Measurements from ENCODE around the gene DDX46.

The DDX46 gene

GRCh38 chr5:134803821-134804220, 45.2 kb downstream of the DDX46 start:
- H3K4me3 ChIP-seq (ENCODE audit: low read depth, low read length): no peak overlapping the region
- TF ChIP-seq CTCF (IDR thresholded peaks at IDR 0.05; ENCODE audit: low read depth, low read length): no peak

GRCh38 chr5:134813407-134813806, 54.8 kb downstream of the DDX46 start:
- no peak overlapping the region for H3K4me3 ChIP-seq (ENCODE audit: low read depth, low read length)
- TF ChIP-seq CTCF (IDR thresholded peaks at IDR 0.05; ENCODE audit: low read depth, low read length): no peak

GRCh38 chr5:134813827-134814226, 55.2 kb downstream of the DDX46 start:
- H3K4me3 ChIP-seq (ENCODE audit: low read depth, low read length): no peak overlapping the region
- no peak for TF ChIP-seq CTCF (IDR thresholded peaks at IDR 0.05; ENCODE audit: low read depth, low read length)

GRCh38 chr5:134817006-134817405, 58.4 kb downstream of the DDX46 start:
- TF ChIP-seq CTCF (IDR thresholded peaks at IDR 0.05; ENCODE audit: low read depth, low read length): no peak
- H3K4me3 ChIP-seq (ENCODE audit: low read depth, low read length): no peak overlapping the region

- TF ChIP-seq CTCF (IDR thresholded peaks at IDR 0.05; ENCODE audit: low read depth, low read length): no peak
- H3K4me3 ChIP-seq (ENCODE audit: low read depth, low read length): no peak overlapping the region
These were observed 60.2 kb downstream of the DDX46 start for GRCh38 chr5:134818776-134819175.

- no peak for TF ChIP-seq CTCF (IDR thresholded peaks at IDR 0.05; ENCODE audit: low read depth, low read length)
- H3K4me3 ChIP-seq (ENCODE audit: low read depth, low read length): no peak overlapping the region
These were observed 60.9 kb downstream of the DDX46 start for GRCh38 chr5:134819407-134819963.

GRCh38 chr5:134821841-134822240, 63.3 kb downstream of the DDX46 start:
- TF ChIP-seq CTCF (IDR thresholded peaks at IDR 0.05; ENCODE audit: low read depth, low read length): no peak
- no peak overlapping the region for H3K4me3 ChIP-seq (ENCODE audit: low read depth, low read length)

Data from WI38 (cell line).